KMS-11 (cell line): ENCODE results near the gene LINC00305.

ENCODE experiments used
- H2AFZ ChIP-seq: fragments of 200-600 bp; sonication (generic); 2 replicates; pipeline ENCODE4 v1.6.1; 2016; ENCODE audit warnings: antibody characterized with exemption, mixed run types, low read depth
- H3K27ac ChIP-seq: fragments of 200-600 bp; sonication (generic); 2 replicates; pipeline ENCODE4 v1.6.1; 2016; ENCODE audit warnings: mild to moderate bottlenecking, mixed run types
- H3K27me3 ChIP-seq: fragments of 200-600 bp; sonication (generic); 2 replicates; pipeline ENCODE4 v1.6.1; 2017; ENCODE audit warnings: mild to moderate bottlenecking, low read depth, mixed run types, moderate library complexity; ENCODE audit not compliant: insufficient read depth
- H3K36me3 ChIP-seq: fragments of 200-600 bp; sonication (generic); 2 replicates; pipeline ENCODE4 v1.6.1; 2017; ENCODE audit warnings: mild to moderate bottlenecking, mixed run types; ENCODE audit not compliant: insufficient read depth
- H3K4me1 ChIP-seq: fragments of 200-600 bp; sonication (generic); 2 replicates; pipeline ENCODE4 v1.6.1; 2016; ENCODE audit warnings: mild to moderate bottlenecking, low read depth, mixed run types; ENCODE audit not compliant: poor library complexity, severe bottlenecking
- H3K4me2 ChIP-seq: fragments of 200-600 bp; sonication (generic); 2 replicates; pipeline ENCODE4 v1.7.0; 2016; ENCODE audit warnings: mild to moderate bottlenecking, mixed run types
- H3K4me3 ChIP-seq: fragments of 200-600 bp; sonication (generic); IDR thresholded peaks from 2 replicates; pipeline ENCODE4 v1.6.1; 2017; ENCODE audit warnings: low read depth, low read length, mixed read lengths; ENCODE audit not compliant: insufficient read depth
- H3K79me2 ChIP-seq: fragments of 200-600 bp; sonication (generic); 2 replicates; pipeline ENCODE4 v1.6.1; 2016; ENCODE audit warnings: low read depth, mixed run types; ENCODE audit not compliant: insufficient read depth
- H3K9ac ChIP-seq: fragments of 200-600 bp; sonication (generic); 2 replicates; pipeline ENCODE4 v1.6.1; 2016; ENCODE audit warnings: mild to moderate bottlenecking, mixed run types
- H4K20me1 ChIP-seq: fragments of 200-600 bp; sonication (generic); 2 replicates; pipeline ENCODE4 v1.6.1; 2016; ENCODE audit warnings: mild to moderate bottlenecking, mixed run types; ENCODE audit not compliant: insufficient read depth
- TF ChIP-seq, protein P1 (sequence below): fragments of 200-600 bp; sonication (generic); conservative IDR thresholded peaks from 2 replicates; pipeline ENCODE4 v1.6.1; 2017; ENCODE audit warnings: low read depth, mild to moderate bottlenecking, antibody characterized with exemption, low read length, moderate library complexity, mixed read lengths

Gene LINC00305

DNA sequence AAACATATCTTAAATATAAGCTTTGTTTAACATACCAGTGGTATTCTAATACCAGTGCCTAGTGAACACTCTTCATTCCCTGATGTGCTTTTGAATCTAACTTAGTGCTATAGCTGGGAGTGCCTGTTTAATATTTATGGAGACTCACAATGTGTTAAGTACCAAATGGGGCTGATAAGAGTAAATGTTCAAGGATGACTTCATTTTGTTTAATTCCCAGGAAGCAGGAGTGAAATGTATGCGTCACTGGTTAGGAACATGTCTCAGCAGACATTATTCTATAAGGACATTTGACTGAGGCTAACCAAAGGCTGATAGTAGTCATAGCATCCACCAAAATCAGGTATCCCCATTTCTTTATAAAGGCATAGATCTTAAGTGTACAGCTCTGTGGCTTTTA lies 31.7 kb upstream of the LINC00305 start:
- Histone ChIP-seq H4K20me1 (no peaks in the 10 kb centered on the region), H3K9ac (no peak overlapping the region), H3K27me3 (no peaks in the 10 kb centered on the region), H3K36me3 (no peaks in the 10 kb centered on the region), H3K4me2 (no peak overlapping the region), H3K27ac (no peak overlapping the region), H3K4me1 (no peaks in the 10 kb centered on the region), H2AFZ (no peak overlapping the region), H3K79me2 (no peaks in the 10 kb centered on the region), H3K4me3 (no peak overlapping the region)
- TF ChIP-seq, protein P1, sequence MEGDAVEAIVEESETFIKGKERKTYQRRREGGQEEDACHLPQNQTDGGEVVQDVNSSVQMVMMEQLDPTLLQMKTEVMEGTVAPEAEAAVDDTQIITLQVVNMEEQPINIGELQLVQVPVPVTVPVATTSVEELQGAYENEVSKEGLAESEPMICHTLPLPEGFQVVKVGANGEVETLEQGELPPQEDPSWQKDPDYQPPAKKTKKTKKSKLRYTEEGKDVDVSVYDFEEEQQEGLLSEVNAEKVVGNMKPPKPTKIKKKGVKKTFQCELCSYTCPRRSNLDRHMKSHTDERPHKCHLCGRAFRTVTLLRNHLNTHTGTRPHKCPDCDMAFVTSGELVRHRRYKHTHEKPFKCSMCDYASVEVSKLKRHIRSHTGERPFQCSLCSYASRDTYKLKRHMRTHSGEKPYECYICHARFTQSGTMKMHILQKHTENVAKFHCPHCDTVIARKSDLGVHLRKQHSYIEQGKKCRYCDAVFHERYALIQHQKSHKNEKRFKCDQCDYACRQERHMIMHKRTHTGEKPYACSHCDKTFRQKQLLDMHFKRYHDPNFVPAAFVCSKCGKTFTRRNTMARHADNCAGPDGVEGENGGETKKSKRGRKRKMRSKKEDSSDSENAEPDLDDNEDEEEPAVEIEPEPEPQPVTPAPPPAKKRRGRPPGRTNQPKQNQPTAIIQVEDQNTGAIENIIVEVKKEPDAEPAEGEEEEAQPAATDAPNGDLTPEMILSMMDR = no peak

DNA sequence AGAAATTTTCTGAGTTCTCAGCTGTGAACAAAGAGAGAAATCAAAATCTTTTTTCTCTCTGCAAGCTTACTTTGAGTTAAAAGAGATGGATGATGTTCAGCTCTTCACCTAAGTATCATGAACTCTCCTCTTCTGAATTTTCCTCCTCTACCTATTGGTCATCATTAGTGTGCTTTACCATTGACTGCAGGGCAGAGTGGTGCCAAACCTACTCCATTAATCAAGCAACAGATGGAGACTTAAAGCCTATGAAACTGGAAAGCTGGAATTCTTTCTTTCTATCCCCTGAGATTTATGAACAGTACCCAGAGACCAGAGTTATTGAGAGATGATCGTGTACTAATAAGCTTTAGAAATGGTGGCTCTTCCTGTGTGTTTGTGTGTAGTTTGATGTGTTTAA lies 31.3 kb upstream of the LINC00305 start:
- no peaks in the 10 kb centered on the region for H3K36me3 ChIP-seq
- H3K4me3 ChIP-seq = no peak overlapping the region
- no peaks in the 10 kb centered on the region for H3K79me2 ChIP-seq
- H3K27me3 ChIP-seq = no peaks in the 10 kb centered on the region
- no peak overlapping the region for H3K4me2 ChIP-seq
- TF ChIP-seq, protein P1 = no peak
- H3K27ac ChIP-seq = no peak overlapping the region
- no peak overlapping the region for H2AFZ ChIP-seq
- H4K20me1 ChIP-seq = no peaks in the 10 kb centered on the region
- H3K4me1 ChIP-seq = no peaks in the 10 kb centered on the region
- no peak overlapping the region for H3K9ac ChIP-seq

DNA sequence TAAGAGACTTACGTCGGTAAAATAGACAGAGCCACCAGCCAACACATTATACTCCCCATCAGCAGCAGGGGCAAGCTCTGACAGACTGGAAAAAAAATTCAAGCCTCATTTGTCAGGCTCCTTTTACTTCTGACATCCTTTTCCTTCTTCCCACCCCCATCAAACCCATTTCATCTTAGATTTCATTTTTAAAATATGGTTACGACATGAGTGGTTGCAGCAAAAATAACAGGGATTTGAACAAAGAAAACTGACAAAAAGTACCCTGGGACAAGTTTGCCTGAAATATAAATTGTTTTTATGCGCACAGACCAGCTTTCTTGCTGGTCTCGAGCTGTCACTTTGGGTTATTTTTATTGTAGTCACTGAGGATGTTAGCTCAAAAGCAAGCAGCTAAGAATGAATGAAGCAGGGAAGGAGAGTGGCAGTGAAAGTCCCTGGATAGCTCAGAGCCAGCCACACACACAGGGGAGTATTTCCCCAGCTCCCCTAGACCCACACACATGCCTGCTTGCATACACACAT lies 30.7 kb upstream of the LINC00305 start:
- H3K4me2 ChIP-seq = no peak overlapping the region
- no peak overlapping the region for H3K4me3 ChIP-seq
- no peaks in the 10 kb centered on the region for H3K79me2 ChIP-seq
- H4K20me1 ChIP-seq = no peaks in the 10 kb centered on the region
- H3K9ac ChIP-seq = no peak overlapping the region
- no peaks in the 10 kb centered on the region for H3K27me3 ChIP-seq
- no peaks in the 10 kb centered on the region for H3K36me3 ChIP-seq
- TF ChIP-seq, protein P1 = no peak
- H3K27ac ChIP-seq = no peak overlapping the region
- H3K4me1 ChIP-seq = no peaks in the 10 kb centered on the region
- no peak overlapping the region for H2AFZ ChIP-seq

DNA sequence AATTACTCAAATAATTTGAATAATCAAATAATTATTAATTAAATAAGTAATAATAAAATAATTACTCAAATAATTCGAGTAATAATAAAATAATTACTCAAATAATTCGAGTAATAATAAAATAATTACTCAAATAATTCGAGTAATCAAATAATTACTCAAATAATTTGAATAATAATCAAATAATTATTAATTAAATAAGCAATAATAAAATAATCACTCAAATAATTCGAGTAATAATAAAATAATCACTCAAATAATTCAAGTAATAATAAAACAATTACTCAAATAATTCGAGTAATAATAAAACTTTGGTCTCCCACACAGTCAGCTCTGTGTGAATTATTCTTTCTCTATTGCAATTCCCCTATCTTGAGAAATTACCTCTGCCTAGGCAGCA lies 30.0 kb upstream of the LINC00305 start:
- H3K27ac ChIP-seq = no peak overlapping the region
- no peak overlapping the region for H3K4me3 ChIP-seq
- no peaks in the 10 kb centered on the region for H3K36me3 ChIP-seq
- TF ChIP-seq, protein P1 = no peak
- H2AFZ ChIP-seq = no peak overlapping the region
- H3K79me2 ChIP-seq = no peaks in the 10 kb centered on the region
- H3K9ac ChIP-seq = no peak overlapping the region
- no peaks in the 10 kb centered on the region for H4K20me1 ChIP-seq
- H3K4me2 ChIP-seq = no peak overlapping the region
- no peaks in the 10 kb centered on the region for H3K4me1 ChIP-seq
- H3K27me3 ChIP-seq = no peaks in the 10 kb centered on the region
